ENCODE results near the gene TRIL. TPM values are rescaled to one million over a fixed set of nuclear protein-coding genes. Genes with fewer than 3 reads are reported as not detected.

TRIL gene
- polyA plus RNA-seq, 2 of the 4 experiments (the other 2 are of a cell fraction) = not detected

DNA sequence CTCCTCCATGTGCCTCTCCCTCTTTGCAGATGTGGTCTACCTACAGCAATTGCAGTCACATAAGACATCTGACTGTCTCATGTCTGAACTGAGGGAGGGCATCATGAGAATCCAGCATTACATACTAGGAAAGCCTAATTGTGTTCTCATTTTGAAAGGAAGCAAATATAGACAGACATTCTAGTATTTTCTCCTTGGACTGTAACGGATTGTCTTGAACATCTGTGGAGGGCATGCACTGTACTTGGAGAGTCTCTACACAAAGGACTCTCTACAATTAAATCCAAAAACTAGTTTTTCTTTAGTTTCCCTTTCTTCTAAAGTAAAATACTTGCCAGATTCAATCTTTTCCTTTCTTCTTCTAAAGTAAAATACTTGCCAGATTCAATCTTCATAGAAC, 34.7 kb upstream of the TRIL start:
- CTCF ChIA-PET = no interaction called here
- Histone ChIP-seq H3K4me3 (no peak overlapping the region), H3K4me2 (no peak overlapping the region), H3K9me3 (no peaks in the 10 kb centered on the region), H3K27ac (no peak overlapping the region), H3K4me1 (no peaks in the 10 kb centered on the region)
- no peak for DNase-seq (ENCODE audit: low read depth in 1 of 2, low spot score in 1 of 2)
- WGBS (ENCODE audit: missing lambda C conversion rate) = 33% methylated on average over 1 of the region's 1 CpG
- no peak for FAIRE-seq
- no peak for ATAC-seq
- POLR2A ChIA-PET = no interaction called here
- TF ChIP-seq HMGXB4 (CRISPR knock-in tag; IDR thresholded peaks at IDR 0.05; ENCODE audit: borderline replicate concordance) (no peak), TP53 (CRISPR knock-in tag; IDR thresholded peaks at IDR 0.05) (no peak), HOXB5 (CRISPR knock-in tag; IDR thresholded peaks at IDR 0.05) (no peak), KDM1A (IDR thresholded peaks at IDR 0.05; ENCODE audit: low read depth) (no peak)
- TF ChIP-seq, protein P1, sequence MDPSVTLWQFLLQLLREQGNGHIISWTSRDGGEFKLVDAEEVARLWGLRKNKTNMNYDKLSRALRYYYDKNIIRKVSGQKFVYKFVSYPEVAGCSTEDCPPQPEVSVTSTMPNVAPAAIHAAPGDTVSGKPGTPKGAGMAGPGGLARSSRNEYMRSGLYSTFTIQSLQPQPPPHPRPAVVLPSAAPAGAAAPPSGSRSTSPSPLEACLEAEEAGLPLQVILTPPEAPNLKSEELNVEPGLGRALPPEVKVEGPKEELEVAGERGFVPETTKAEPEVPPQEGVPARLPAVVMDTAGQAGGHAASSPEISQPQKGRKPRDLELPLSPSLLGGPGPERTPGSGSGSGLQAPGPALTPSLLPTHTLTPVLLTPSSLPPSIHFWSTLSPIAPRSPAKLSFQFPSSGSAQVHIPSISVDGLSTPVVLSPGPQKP (IDR thresholded peaks at IDR 0.05; ENCODE audit: low read depth, low read length) = no peak

- Histone ChIP-seq H3K4me2 (no peak overlapping the region), H3K4me1 (no peaks in the 10 kb centered on the region), H3K27ac (no peak overlapping the region), H3K9me3 (no peaks in the 10 kb centered on the region), H3K4me3 (no peak overlapping the region)
- ChIA-PET CTCF (interaction anchor here (1.3 kb wide), 1 partner anchor 68 kb away, joined by 3 read pairs; no protein-coding TSS in a partner anchor), POLR2A (no interaction called here)
- 50% methylated on average over 11 of the region's 11 CpGs for WGBS (ENCODE audit: missing lambda C conversion rate)
- DNase-seq (ENCODE audit: low read depth in 1 of 2, low spot score in 1 of 2) (no peak), ATAC-seq (no peak), FAIRE-seq (no peak)
- TF ChIP-seq USF2 (IDR thresholded peaks at IDR 0.05) (no peak), RCOR1 (IDR thresholded peaks at IDR 0.05; ENCODE audit: low read depth, low read length) (no peak), ZFP36 (IDR thresholded peaks at IDR 0.05; ENCODE audit: borderline replicate concordance, partially characterized antibody) (no peak), NFE2L2 (conservative IDR thresholded peaks at IDR 0.05; ENCODE audit: low read length) (no peak), HEYL (CRISPR knock-in tag; IDR thresholded peaks at IDR 0.05) (no peak), SREBF2 (IDR thresholded peaks at IDR 0.05) (no peak), CHD2 (IDR thresholded peaks at IDR 0.05; ENCODE audit: low read length, partially characterized antibody) (no peak)
These were observed 32.2 kb upstream of the TRIL start for GRCh38 chr7:28990200-28990960.

GRCh38 chr7:28989211-28989980, 31.3 kb upstream of the TRIL start:
- Histone ChIP-seq H3K4me2 (no peak overlapping the region), H3K4me3 (no peak overlapping the region), H3K27ac (no peak overlapping the region), H3K9me3 (no peaks in the 10 kb centered on the region), H3K4me1 (no peaks in the 10 kb centered on the region)
- 50% methylated on average over 6 of the region's 6 CpGs for WGBS (ENCODE audit: missing lambda C conversion rate)
- ChIA-PET POLR2A (no interaction called here), CTCF (interaction anchor here (1.3 kb wide), 1 partner anchor 67 kb away, joined by 3 read pairs; no protein-coding TSS in a partner anchor)
- ATAC-seq = no peak
- FAIRE-seq = no peak
- no peak for DNase-seq (ENCODE audit: low read depth in 1 of 2, low spot score in 1 of 2)
- TF ChIP-seq HOXA7 (CRISPR knock-in tag; IDR thresholded peaks at IDR 0.05) (no peak), RFX5 (IDR thresholded peaks at IDR 0.05) (no peak), ZSCAN20 (CRISPR knock-in tag; IDR thresholded peaks at IDR 0.05) (no peak), RCOR1 (IDR thresholded peaks at IDR 0.05; ENCODE audit: low read depth, low read length) (no peak), RAD21 (conservative IDR thresholded peaks at IDR 0.05 in 1 of 2, IDR thresholded peaks at IDR 0.05 in 1 of 2) (no peak), CHD4 (IDR thresholded peaks at IDR 0.05; ENCODE audit: borderline replicate concordance) (no peak), HOXB13 (CRISPR knock-in tag; IDR thresholded peaks at IDR 0.05; ENCODE audit: low read depth) (no peak)
- TF ChIP-seq, protein P2, sequence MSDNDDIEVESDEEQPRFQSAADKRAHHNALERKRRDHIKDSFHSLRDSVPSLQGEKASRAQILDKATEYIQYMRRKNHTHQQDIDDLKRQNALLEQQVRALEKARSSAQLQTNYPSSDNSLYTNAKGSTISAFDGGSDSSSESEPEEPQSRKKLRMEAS (IDR thresholded peaks at IDR 0.05) = no peak
